Large intestine (tissue), 3 donors: ENCODE data around the gene ZNF143. TPM values are rescaled to one million over a fixed set of nuclear protein-coding genes. Genes with fewer than 3 reads are reported as not detected.
"Not testable (repeated sequence)": the region's sequence is repeated elsewhere in the genome, so short reads cannot be mapped to it uniquely, and the experiment has no call there.

Source experiments
- DNase-seq, 2 donors: peaks; one replicate each; pipeline versions ENCODE4 v3.0.0 to v3.0.0-alpha.2; 2013
- H3K27ac ChIP-seq: one replicate; pipeline ENCODE4 v1.5.1; 2013; ENCODE audit warnings: low read length
- H3K27me3 ChIP-seq: 2 replicates; pipeline ENCODE4 v1.6.1; 2013; ENCODE audit warnings: low read length; ENCODE audit not compliant: control insufficient read depth, insufficient read depth
- H3K36me3 ChIP-seq: 2 replicates; pipeline ENCODE4 v1.6.1; 2013; ENCODE audit warnings: low read length; ENCODE audit not compliant: control insufficient read depth, insufficient read depth
- H3K4me1 ChIP-seq: one replicate; pipeline ENCODE4 v1.6.1; 2013; ENCODE audit warnings: low read length; ENCODE audit not compliant: control insufficient read depth, insufficient read depth
- H3K4me3 ChIP-seq: one replicate; pipeline ENCODE4 v1.5.1; 2013; ENCODE audit warnings: low read length
- H3K9me3 ChIP-seq: one replicate; pipeline ENCODE4 v1.6.1; 2013; ENCODE audit warnings: mild to moderate bottlenecking, low read depth, low read length, moderate library complexity; ENCODE audit not compliant: control insufficient read depth
- WGBS: methylation state at CpG from one replicate; pipeline ENCODE4 v1.1.5; 2013; ENCODE audit warnings: low lambda C conversion rate; ENCODE audit not compliant: insufficient coverage; 5-methylcytosine and 5-hydroxymethylcytosine counted together
- polyA plus RNA-seq: library from polyadenylated mRNA; unstranded; fragments of 120-200 nt; gene quantifications from one replicate; pipeline ENCODE4 v1.2.1, GENCODE V29; 2013

The ZNF143 gene
- polyA plus RNA-seq, 1 donor: 21.2 TPM

DNA sequence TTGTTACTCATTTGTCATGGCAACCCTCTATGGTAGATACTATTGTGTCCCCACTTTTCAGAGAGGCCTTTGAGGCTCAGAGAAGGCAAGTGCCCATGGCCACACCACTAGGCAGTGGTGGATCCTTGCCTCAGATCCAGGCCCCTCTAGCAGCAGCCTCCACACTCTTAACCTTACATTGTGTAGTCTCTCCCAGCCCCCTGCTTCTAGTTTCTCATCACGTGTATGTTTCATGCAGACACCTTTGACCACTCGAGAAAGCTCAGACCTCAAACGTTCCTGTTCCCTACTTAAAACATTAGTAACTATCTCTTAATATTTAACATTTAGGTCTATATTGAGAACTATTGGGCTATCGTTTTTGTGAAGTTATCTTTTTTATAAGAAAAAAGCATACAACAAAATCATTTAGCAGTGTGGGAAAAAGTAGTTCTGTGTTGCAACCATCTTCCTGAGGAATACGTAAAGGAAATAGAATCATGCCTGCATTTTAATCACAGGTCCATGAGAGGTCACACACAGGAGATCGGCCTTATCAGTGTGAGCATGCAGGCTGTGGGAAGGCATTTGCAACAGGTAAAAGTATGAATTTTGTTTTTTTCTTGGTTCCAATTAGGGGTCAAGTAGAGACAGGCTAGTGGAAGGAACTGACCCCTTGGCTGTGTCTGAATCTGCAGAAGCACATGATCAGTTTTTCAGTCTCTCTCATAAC, 35.1 kb downstream of the ZNF143 start:
- peaks cover 20% of the 10 kb centered on the region for H3K36me3 ChIP-seq
- no CpG with 5 or more reads among the region's 6 CpGs for WGBS
- H3K27ac ChIP-seq: peak overlapping the region; percentile 75
- H3K4me3 ChIP-seq: no peak overlapping the region
- DNase-seq: peak; percentile 45 to 67
- no peaks in the 10 kb centered on the region for H3K9me3 ChIP-seq
- H3K27me3 ChIP-seq: no peaks in the 10 kb centered on the region
- H3K4me1 ChIP-seq: peaks cover 28% of the 10 kb centered on the region

DNA sequence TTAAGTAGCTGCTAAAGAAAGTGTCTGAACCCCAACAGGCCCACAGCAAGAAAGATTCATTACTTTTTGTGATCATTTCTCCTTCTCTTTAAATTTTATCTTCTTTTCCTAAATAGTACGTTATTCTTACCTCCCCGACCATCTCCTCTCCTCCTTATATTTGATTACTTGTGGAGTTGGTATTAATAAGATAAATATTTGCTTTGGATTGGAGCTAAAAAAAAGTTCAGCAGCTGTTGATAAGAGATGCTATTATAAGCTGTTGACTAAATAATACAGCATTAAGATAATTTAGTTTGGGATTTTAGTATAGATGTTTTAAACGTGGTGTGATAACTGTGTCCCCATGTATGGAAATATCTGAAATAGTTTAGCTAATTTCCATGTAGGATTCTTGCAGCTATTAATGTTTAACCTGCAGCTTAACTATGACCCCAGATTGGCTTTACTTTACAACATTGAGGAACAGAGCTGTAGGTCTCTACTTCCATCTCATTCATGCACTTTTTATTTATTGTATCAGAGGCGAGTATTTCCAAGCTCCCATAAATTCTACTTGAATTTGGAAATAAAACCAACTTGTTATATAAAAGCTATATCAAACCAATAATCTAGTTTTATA, 37.8 kb downstream of the ZNF143 start:
- no peaks in the 10 kb centered on the region for H3K27me3 ChIP-seq
- peaks cover 28% of the 10 kb centered on the region for H3K4me1 ChIP-seq
- H3K4me3 ChIP-seq: no peak overlapping the region
- H3K9me3 ChIP-seq: no peaks in the 10 kb centered on the region
- peak; percentile 38 to 65 for DNase-seq
- WGBS: 18% methylated on average over 3 of the region's 4 CpGs
- H3K27ac ChIP-seq: peak overlapping the region; percentile 45
- H3K36me3 ChIP-seq: peaks cover 20% of the 10 kb centered on the region

DNA sequence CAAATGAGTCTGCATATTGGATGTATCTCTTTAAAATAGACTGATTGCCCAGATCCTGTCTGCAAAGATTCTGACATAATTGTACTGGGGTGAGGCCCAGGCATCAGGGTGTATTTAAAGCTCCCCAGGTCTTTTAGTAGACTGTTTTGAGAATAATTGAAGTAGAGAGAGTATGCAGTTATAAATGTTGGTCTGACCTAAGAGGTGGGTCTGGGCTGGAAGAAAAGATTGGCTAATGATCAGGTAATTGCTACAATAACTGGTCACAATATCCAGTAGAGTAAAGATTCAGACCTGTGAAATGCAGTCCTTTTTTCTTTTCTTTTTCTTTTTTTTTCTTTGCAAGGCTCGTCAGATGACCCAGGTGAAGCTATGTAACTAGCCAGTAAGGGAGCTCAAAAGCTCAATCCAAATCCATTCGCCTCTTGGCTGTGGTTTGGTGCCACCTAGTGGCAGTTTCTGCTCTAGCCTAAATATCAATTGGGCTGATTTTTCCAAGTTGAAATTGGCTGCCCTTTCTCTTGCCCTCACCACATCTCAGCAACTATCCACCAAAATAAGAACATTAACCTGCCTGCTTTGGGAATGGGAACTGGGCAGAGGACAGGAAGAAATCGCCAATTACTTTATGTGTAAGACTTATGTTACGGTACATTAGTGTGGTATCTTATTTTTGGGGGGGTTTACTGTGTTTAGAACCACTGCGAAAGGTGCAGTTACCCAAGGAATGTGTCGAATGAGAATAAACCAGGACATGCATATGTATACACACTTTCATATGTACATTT, 45.9 kb downstream of the ZNF143 start:
- H3K27ac ChIP-seq: peak overlapping the region; percentile 41
- H3K4me3 ChIP-seq: no peak overlapping the region
- H3K4me1 ChIP-seq: peaks cover 24% of the 10 kb centered on the region
- no CpG with 5 or more reads among the region's 6 CpGs for WGBS
- peaks cover 2% of the 10 kb centered on the region for H3K36me3 ChIP-seq
- no peaks in the 10 kb centered on the region for H3K9me3 ChIP-seq
- H3K27me3 ChIP-seq: no peaks in the 10 kb centered on the region
- peak; percentile 66 to 81 for DNase-seq

DNA sequence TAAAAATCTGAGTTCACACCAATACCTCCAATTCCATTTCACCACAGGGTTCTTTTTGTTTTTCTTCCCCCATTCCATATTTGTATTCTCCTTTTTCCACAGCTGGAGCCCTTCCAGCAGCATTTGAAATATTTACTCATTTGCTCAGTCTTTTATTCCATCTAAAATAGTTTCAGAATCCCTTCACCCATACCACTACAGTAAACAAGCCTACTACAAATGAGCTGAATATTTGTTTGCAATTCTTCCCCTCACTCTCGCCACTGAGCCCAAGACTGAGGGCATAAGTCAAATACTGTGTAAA, 46.4 kb downstream of the ZNF143 start:
- no peak overlapping the region for H3K4me3 ChIP-seq
- WGBS: no CpG with 5 or more reads among the region's 1 CpG
- DNase-seq: no peak
- no peak overlapping the region for H3K27ac ChIP-seq
- no peaks in the 10 kb centered on the region for H3K27me3 ChIP-seq
- H3K4me1 ChIP-seq: peaks cover 24% of the 10 kb centered on the region
- H3K9me3 ChIP-seq: no peaks in the 10 kb centered on the region
- H3K36me3 ChIP-seq: peaks cover 2% of the 10 kb centered on the region

DNA sequence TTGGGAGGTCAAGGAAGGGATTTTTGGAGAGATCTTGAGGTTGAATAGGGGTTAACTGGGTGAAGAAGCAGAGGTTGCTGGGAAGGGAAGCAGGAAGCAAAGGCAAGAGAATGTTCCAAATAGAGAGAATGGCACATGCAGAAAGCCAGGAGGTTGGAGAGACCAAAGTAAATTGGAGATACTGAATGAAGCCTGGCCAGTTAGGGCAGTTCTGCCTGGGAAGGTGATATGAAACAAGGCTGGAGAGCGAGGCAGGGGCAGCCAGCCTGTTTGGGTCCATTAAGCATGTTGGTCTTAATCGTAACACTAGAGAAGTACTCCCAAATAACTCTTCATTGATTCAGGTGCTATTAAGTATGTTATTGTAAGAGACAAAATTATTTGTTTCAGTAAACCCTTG, 48.2 kb downstream of the ZNF143 start:
- peak overlapping the region; percentile 89 for H3K27ac ChIP-seq
- peak in 1 of 2 donors; percentile 37 for DNase-seq
- no peaks in the 10 kb centered on the region for H3K27me3 ChIP-seq
- no peak overlapping the region for H3K4me3 ChIP-seq
- WGBS: no CpG with 5 or more reads among the region's 2 CpGs
- peaks cover 37% of the 10 kb centered on the region for H3K4me1 ChIP-seq
- H3K36me3 ChIP-seq: peaks cover 15% of the 10 kb centered on the region
- no peaks in the 10 kb centered on the region for H3K9me3 ChIP-seq

DNA sequence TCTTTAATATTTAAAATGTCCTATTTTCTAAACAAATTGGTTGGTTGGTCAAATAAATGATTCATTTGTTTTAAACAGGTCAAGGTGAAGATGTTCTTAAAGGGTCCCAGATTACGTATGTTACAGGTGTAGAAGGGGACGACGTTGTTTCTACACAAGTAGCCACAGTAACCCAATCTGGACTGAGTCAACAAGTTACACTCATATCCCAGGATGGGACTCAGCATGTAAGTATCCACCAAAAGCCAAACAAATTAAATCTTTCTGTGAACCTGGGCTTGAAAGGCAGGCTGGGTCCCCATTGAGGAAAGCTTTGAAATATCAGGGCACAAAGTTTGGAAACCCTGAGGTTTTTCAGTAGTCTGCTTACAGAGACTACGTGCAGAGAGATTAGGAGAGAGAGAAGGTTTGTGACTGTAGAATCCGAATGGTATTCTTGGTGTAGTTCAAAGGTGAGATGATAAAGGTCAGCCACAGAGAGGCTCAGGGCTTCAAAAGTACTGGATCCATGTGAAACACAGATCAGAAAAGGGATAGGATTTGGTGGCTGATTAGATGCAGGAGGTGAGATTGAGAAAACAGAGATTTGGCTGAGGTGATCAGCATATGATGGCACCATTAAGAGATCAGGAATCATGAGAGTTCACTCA, 51.7 kb downstream of the ZNF143 start:
- peak in 1 of 2 donors; percentile 22 for DNase-seq
- peak overlapping the region; percentile 59 for H3K27ac ChIP-seq
- no peak overlapping the region for H3K4me3 ChIP-seq
- H3K4me1 ChIP-seq: peaks cover 28% of the 10 kb centered on the region
- H3K36me3 ChIP-seq: peaks cover 34% of the 10 kb centered on the region
- WGBS: 67% methylated on average over 3 of the region's 5 CpGs
- H3K9me3 ChIP-seq: no peaks in the 10 kb centered on the region
- no peaks in the 10 kb centered on the region for H3K27me3 ChIP-seq

DNA sequence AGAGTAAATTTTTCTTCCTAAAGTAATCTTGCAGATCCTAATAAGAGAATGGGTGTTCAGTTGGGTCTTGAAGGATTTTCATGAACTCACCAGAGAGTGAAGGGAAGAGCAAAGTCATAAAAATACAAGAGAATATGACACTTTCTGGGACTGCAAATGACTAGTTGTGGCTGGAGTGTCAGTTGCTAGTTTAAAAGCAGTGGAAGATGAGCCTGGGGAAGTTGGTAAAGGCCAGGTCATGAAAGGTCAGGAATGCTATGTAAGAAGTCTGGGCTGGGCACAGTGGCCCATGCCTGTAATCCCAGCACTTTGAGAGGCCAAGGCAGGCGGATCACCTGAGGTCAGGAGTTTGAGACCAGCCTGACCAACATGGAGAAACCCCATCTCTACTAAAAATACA, 53.8 kb downstream of the ZNF143 start:
- not testable (repeated sequence) for H3K27me3 ChIP-seq, DNase-seq, H3K4me3 ChIP-seq, H3K27ac ChIP-seq, H3K9me3 ChIP-seq
- Histone ChIP-seq H3K36me3 (peaks cover 38% of the 10 kb centered on the region), H3K4me1 (peaks cover 24% of the 10 kb centered on the region)
- WGBS: no CpG with 5 or more reads among the region's 1 CpG

DNA sequence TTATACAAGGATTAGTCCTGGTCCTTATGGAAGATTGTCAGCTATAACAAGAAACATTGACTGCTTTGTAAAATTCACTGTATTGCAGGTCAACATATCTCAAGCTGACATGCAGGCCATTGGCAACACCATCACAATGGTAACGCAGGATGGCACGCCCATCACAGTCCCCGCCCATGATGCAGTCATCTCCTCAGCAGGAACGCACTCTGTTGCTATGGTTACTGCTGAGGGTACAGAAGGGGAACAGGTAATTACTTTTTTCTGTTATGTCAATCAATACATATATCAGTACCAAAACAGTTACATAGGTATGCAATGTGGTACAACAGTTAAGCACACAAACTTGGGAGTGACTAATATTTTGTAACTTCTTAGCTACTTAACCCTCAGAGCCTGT, 55.3 kb downstream of the ZNF143 start:
- DNase-seq: peak; percentile 82 to 87
- WGBS: no CpG with 5 or more reads among the region's 4 CpGs
- Histone ChIP-seq H3K9me3 (no peaks in the 10 kb centered on the region), H3K36me3 (peaks cover 38% of the 10 kb centered on the region), H3K27ac (no peak overlapping the region), H3K4me1 (peaks cover 15% of the 10 kb centered on the region), H3K27me3 (no peaks in the 10 kb centered on the region), H3K4me3 (no peak overlapping the region)

DNA sequence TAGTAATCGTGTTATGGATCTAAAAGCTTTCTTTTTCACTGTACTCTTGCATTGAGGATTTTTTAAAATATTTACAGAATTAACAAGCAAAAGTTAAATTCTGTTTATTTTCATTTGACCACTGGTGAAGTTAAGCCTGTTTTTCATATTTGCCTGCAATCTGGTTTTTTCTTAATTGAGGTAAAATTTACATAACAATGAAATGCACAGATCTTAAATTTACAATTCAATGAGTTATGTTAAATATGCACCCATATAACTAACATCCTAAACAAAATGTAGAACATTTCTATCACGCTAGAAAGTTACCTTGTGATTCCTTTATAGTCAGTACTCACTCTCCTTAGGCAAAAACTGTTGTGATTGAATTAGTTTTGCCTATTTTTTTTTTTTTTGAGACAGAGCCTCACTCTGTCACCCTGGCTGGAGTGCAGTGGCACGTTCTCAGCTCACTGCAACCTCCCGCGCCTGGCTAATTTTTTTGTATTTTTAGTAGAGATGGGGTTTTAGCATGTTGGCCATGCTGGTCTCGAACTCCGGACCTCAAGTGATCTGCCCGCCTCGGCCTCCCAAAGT, 58.1 kb downstream of the ZNF143 start:
- H3K27me3 ChIP-seq: no peaks in the 10 kb centered on the region
- peaks cover 29% of the 10 kb centered on the region for H3K36me3 ChIP-seq
- no peak overlapping the region for H3K27ac ChIP-seq
- no peak overlapping the region for H3K4me3 ChIP-seq
- WGBS: 86% methylated on average over 2 of the region's 9 CpGs
- H3K9me3 ChIP-seq: no peaks in the 10 kb centered on the region
- no peak for DNase-seq
- H3K4me1 ChIP-seq: no peaks in the 10 kb centered on the region

DNA sequence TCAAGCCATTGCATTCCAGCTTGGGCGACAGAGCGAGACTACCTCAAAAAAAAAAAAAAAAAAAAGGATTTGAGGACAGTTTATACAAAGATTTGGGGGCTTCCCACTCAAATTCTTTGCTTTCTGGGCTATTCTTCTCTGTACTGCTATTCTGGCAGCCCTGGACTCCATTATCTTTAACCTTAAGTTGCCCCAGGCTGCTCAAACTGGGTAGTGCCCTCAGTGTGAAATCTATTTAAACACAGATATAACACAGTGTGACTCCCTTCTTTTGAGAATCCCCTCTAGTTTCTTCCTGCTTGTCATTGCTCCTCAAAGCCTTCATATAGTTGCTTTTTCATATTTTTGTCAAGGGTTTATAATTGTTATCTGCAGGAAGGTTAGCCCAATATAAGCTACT, 63.2 kb downstream of the ZNF143 start:
- H3K4me3 ChIP-seq: no peak overlapping the region
- H3K27me3 ChIP-seq: no peaks in the 10 kb centered on the region
- peaks cover 11% of the 10 kb centered on the region for H3K36me3 ChIP-seq
- DNase-seq: no peak
- H3K9me3 ChIP-seq: no peaks in the 10 kb centered on the region
- peaks cover 7% of the 10 kb centered on the region for H3K4me1 ChIP-seq
- WGBS: no CpG with 5 or more reads among the region's 2 CpGs
- no peak overlapping the region for H3K27ac ChIP-seq
